ENCODE data around the gene PRR29. TPM values are rescaled to one million over a fixed set of nuclear protein-coding genes. Genes with fewer than 3 reads are reported as not detected.
A peak's percentile ranks its signal among the peaks of the same experiment; 100 is the strongest.

The PRR29 gene
- total RNA-seq, 1 experiment from 2014 or later, result 0.77 TPM

DNA sequence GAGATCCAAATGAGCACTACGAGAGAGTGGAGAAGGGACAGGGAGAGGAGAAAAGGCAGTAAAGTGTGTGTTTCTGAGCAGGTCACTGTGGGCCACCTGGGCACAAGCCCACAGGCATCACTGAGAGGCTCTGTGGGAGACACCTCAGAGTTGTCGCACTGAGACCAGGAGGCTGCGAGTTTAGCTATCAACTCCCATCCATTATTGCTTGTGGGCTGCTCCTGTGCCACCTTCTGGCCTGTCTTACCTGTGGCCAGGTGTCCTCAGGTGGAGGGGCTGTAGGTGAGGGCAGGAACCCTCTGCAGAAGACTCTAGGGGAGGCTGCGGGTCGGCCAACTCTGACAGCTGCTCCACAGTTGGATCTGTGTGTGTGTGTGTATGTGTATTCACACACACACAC, 2.5 kb upstream of the PRR29 start:
- Histone ChIP-seq H3K9me2 (replicated peaks; ENCODE audit: low read length) (no peaks in the 10 kb centered on the region), H3K27me3 (ENCODE audit: low read length) (peaks cover 21% of the 10 kb centered on the region), H3K4me3 (ENCODE audit: low read length) (no peak overlapping the region), H3K79me2 (ENCODE audit: low read length) (no peaks in the 10 kb centered on the region), H3K9ac (ENCODE audit: low read length) (no peak overlapping the region), H3K36me3 (ENCODE audit: low read depth, low read length) (no peaks in the 10 kb centered on the region), H3K4me1 (ENCODE audit: insufficient read depth, low read length) (no peaks in the 10 kb centered on the region), H3K4me2 (ENCODE audit: low read length) (no peak overlapping the region), H3K27ac (ENCODE audit: low read length) (no peak overlapping the region), H4K20me1 (ENCODE audit: low read length) (no peaks in the 10 kb centered on the region), H2AFZ (ENCODE audit: low read length) (no peak overlapping the region), H3K9me3 (ENCODE audit: low read length) (no peaks in the 10 kb centered on the region), H3F3A (ENCODE audit: low read length, unreplicated experiment) (no peaks in the 10 kb centered on the region)
- intact Hi-C loops (cut with micrococcal nuclease), result no loop called here
- ChIA-PET CTCF (no interaction called here), POLR2A (ENCODE audit: unreplicated experiment) (no interaction called here)
- TF ChIP-seq EZH2 (IDR thresholded peaks at IDR 0.05; ENCODE audit: low read length, unreplicated experiment), result no peak
- no peak for TF ChIP-seq CTCF (conservative IDR thresholded peaks at IDR 0.05; ENCODE audit: low read depth, low read length)
- TF ChIP-seq EZH2phosphoT487 (IDR thresholded peaks at IDR 0.05; ENCODE audit: borderline replicate concordance, low read length), result no peak
- no TSS peak for BruUV-seq (replicated peaks)
- DNase-seq (no peak), ATAC-seq (no peak)

- no peaks in the 10 kb centered on the region for H3K9me2 ChIP-seq (replicated peaks; ENCODE audit: low read length)
- no peak overlapping the region for H3K4me3 ChIP-seq (ENCODE audit: low read length)
- H3K4me2 ChIP-seq (ENCODE audit: low read length), result no peak overlapping the region
- H3K27ac ChIP-seq (ENCODE audit: low read length), result no peak overlapping the region
- no peak overlapping the region for H2AFZ ChIP-seq (ENCODE audit: low read length)
- ATAC-seq (no peak), DNase-seq (no peak)
- TF ChIP-seq EZH2 (IDR thresholded peaks at IDR 0.05; ENCODE audit: low read length, unreplicated experiment) (no peak), CTCF (conservative IDR thresholded peaks at IDR 0.05; ENCODE audit: low read depth, low read length) (no peak), EZH2phosphoT487 (IDR thresholded peaks at IDR 0.05; ENCODE audit: borderline replicate concordance, low read length) (no peak)
- no peaks in the 10 kb centered on the region for H3K36me3 ChIP-seq (ENCODE audit: low read depth, low read length)
- no peaks in the 10 kb centered on the region for H3F3A ChIP-seq (ENCODE audit: low read length, unreplicated experiment)
- POLR2A ChIA-PET (ENCODE audit: unreplicated experiment), result no interaction called here
- peaks cover 18% of the 10 kb centered on the region for H3K27me3 ChIP-seq (ENCODE audit: low read length)
- H3K9me3 ChIP-seq (ENCODE audit: low read length), result no peaks in the 10 kb centered on the region
- H3K79me2 ChIP-seq (ENCODE audit: low read length), result no peaks in the 10 kb centered on the region
- no peak overlapping the region for H3K9ac ChIP-seq (ENCODE audit: low read length)
- intact Hi-C loops (cut with micrococcal nuclease), result no loop called here
- no TSS peak for BruUV-seq (replicated peaks)
- CTCF ChIA-PET, result interaction anchor here (0.5 kb wide), 1 partner anchor 286 kb away, joined by 3 read pairs; no protein-coding TSS in a partner anchor
- no peaks in the 10 kb centered on the region for H3K4me1 ChIP-seq (ENCODE audit: insufficient read depth, low read length)
- no peaks in the 10 kb centered on the region for H4K20me1 ChIP-seq (ENCODE audit: low read length)
Measured at GRCh38 chr17:63996430-63997182, 1.5 kb upstream of the PRR29 start.

DNA sequence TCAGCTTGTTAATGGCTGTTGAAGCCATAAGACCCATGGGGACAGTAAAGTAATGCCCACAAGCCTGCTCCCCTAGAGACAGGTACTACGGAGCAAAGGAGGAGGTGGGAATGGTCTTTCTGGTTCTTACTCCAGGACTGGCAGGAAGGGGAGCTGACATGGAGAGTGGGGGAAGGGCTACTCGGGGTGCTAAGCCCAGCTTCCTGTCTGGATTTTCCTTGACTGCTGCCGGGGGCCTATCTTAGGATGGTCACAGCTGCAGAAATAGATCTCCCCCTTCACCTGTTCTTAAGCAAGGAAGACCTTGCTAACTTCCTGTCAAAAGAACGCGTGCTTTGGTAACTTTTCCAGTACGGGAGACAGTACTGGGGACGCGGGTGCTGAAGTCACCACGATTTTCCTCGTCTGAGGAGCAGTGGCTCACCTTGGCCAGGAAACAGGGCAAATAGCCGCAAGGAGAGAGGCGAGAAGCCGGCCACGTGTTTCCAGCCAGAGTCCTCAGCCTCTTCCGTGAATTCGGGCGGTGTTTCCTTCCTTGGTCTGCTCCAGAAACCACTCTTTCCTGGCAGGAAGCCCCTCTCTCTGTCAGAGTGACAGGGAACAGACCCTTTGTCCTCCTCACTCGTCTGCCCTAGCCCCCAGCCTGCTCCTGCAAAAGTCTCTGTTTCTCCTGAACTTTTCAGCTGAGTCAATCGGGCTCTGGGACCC, 656 bp upstream of the PRR29 start:
- no peak for ATAC-seq
- no peaks in the 10 kb centered on the region for H3K9me2 ChIP-seq (replicated peaks; ENCODE audit: low read length)
- H3K4me3 ChIP-seq (ENCODE audit: low read length), result peak overlapping the region; percentile 75
- no peak for DNase-seq
- H3K9ac ChIP-seq (ENCODE audit: low read length), result no peak overlapping the region
- peaks cover 10% of the 10 kb centered on the region; the same call in 1 of the 2 replicates for H3K27me3 ChIP-seq (ENCODE audit: low read length)
- BruUV-seq (replicated peaks), result no TSS peak
- no peaks in the 10 kb centered on the region for H3K36me3 ChIP-seq (ENCODE audit: low read depth, low read length)
- H3K79me2 ChIP-seq (ENCODE audit: low read length), result no peaks in the 10 kb centered on the region
- intact Hi-C loops (cut with micrococcal nuclease), result no loop called here
- H3F3A ChIP-seq (ENCODE audit: low read length, unreplicated experiment), result no peaks in the 10 kb centered on the region
- H2AFZ ChIP-seq (ENCODE audit: low read length), result peak overlapping the region; percentile 94
- no peak overlapping the region for H3K27ac ChIP-seq (ENCODE audit: low read length)
- POLR2A ChIA-PET (ENCODE audit: unreplicated experiment), result no interaction called here
- CTCF ChIA-PET, result no interaction called here
- TF ChIP-seq EZH2 (IDR thresholded peaks at IDR 0.05; ENCODE audit: low read length, unreplicated experiment), result no peak
- no peak for TF ChIP-seq CTCF (conservative IDR thresholded peaks at IDR 0.05; ENCODE audit: low read depth, low read length)
- no peak for TF ChIP-seq EZH2phosphoT487 (IDR thresholded peaks at IDR 0.05; ENCODE audit: borderline replicate concordance, low read length)
- H4K20me1 ChIP-seq (ENCODE audit: low read length), result no peaks in the 10 kb centered on the region
- no peaks in the 10 kb centered on the region for H3K4me1 ChIP-seq (ENCODE audit: insufficient read depth, low read length)
- no peaks in the 10 kb centered on the region for H3K9me3 ChIP-seq (ENCODE audit: low read length)
- H3K4me2 ChIP-seq (ENCODE audit: low read length), result peak overlapping the region; percentile 89

All from PC-3 (cell line).